Epithelial cell of esophagus (primary cell): Measurements from ENCODE around the gene GSG1L2.

Experiments
- DNase-seq: peaks from one replicate; pipeline ENCODE4 v3.0.0; 2010; ENCODE audit warnings: low read depth
- H3K4me3 ChIP-seq: 2 replicates; pipeline ENCODE4 v1.5.1; 2011; ENCODE audit warnings: mild to moderate bottlenecking, low read length, control low read depth
- TF ChIP-seq, protein P1 (sequence below): IDR thresholded peaks from 2 replicates; pipeline ENCODE4 v1.5.1; 2011; ENCODE audit warnings: low read depth, mild to moderate bottlenecking, low read length, control low read depth, inconsistent platforms; ENCODE audit not compliant: insufficient read depth; ENCODE audit errors: missing control alignments

GSG1L2 gene

DNA sequence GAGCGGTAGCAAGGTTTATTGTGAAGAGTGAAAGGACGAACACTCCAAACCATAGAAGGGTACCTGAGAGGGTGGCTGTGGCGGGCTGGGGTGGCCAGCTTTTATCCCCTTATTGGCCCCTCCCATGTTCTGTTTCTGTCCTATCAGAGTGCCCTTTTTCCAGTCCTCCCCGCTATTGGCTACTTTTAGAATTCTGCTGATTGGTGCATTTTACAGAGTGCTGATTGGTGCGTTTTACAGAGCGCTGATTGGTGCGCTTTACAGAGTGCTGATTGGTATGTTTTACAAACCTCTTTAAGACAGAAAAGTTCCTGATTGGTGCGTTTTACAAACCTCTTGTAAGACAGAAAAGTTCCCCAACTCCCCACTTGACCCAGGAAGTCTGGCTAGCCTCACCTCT is 12.5 kb downstream of the GSG1L2 start:
- H3K4me3 ChIP-seq = no peak overlapping the region
- DNase-seq = no peak
- TF ChIP-seq, protein P1, sequence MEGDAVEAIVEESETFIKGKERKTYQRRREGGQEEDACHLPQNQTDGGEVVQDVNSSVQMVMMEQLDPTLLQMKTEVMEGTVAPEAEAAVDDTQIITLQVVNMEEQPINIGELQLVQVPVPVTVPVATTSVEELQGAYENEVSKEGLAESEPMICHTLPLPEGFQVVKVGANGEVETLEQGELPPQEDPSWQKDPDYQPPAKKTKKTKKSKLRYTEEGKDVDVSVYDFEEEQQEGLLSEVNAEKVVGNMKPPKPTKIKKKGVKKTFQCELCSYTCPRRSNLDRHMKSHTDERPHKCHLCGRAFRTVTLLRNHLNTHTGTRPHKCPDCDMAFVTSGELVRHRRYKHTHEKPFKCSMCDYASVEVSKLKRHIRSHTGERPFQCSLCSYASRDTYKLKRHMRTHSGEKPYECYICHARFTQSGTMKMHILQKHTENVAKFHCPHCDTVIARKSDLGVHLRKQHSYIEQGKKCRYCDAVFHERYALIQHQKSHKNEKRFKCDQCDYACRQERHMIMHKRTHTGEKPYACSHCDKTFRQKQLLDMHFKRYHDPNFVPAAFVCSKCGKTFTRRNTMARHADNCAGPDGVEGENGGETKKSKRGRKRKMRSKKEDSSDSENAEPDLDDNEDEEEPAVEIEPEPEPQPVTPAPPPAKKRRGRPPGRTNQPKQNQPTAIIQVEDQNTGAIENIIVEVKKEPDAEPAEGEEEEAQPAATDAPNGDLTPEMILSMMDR = no peak

DNA sequence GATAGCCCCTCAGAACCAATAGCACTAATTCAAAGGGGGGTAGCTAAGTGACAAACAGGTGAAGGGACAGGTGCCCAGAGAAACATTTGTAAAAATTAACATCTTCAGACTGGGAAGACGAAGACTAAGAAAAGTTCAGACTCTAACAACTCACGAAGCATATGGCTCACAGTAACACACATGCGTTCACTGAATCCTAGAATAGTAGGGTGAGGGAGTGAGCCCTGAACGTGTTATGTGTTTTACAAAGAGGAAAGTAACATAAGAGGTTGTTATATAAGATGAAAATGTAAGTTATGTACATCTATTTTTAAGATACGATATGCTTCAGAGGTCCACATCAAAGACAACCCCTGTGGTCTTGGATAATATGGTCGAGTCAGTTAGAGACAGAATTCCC is 15.2 kb downstream of the GSG1L2 start:
- TF ChIP-seq, protein P1 = no peak
- no peak overlapping the region for H3K4me3 ChIP-seq
- DNase-seq = no peak

DNA sequence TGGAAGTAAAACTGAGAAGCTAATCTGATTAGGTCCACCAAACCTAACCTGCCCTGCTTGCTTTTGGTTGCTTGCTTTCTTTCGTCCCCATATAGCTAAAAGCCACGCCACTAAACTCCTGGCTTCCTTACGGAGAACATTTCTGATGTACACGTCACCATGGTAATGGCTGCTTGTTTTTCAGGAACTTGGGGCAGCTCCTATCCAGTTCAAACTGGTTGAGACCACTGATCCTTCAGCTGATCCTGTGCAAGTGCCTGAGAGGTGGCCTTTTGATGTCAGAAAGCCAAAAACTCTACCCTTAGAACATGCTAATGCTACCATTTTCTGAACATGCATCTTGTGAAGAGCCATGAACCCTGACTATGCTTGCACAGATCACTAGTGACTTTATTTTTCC is 16.1 kb downstream of the GSG1L2 start:
- H3K4me3 ChIP-seq = no peak overlapping the region
- TF ChIP-seq, protein P1 = no peak
- no peak for DNase-seq

DNA sequence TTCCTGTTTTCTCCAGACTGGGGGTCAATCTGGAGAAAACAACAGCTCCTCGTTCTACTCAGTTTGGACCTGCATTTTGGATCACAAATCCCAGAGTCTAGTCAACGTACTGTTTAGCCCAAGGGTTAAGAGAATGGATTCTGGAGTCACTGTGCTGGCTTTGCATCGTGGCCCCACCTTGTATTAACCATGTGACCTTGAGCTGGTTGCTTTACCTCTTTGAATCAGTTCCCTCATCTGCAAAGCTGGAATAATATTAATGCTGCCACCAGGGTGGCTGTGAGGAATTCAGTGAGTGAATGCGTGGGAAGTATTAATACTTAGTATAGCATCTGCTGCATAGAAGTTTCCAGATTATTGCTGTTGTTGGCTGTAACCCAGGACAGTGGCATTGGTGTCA is 19.2 kb downstream of the GSG1L2 start:
- no peak for DNase-seq
- TF ChIP-seq, protein P1 = no peak
- no peak overlapping the region for H3K4me3 ChIP-seq

DNA sequence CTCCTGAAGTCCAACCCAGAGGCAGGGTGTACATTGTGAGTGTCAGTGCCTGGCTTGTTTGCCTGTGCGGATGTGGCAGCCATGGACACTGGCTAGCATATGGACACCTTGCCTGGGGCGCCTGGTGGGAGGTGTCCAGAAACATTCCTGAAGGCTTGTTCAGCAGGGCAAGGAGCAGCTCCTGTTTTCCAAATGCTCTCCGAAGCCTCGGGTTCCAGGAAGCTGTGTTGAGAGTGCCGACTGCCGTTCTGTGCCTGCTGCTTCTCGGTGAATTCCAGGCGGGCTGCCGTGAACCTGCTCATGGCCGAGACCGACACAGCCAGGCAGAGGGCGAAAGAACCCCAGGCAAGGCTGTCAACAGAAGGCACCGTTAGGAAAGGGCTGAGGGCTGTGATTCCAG is 19.6 kb downstream of the GSG1L2 start:
- DNase-seq = peak; percentile 35
- no peak overlapping the region for H3K4me3 ChIP-seq
- TF ChIP-seq, protein P1 = no peak

DNA sequence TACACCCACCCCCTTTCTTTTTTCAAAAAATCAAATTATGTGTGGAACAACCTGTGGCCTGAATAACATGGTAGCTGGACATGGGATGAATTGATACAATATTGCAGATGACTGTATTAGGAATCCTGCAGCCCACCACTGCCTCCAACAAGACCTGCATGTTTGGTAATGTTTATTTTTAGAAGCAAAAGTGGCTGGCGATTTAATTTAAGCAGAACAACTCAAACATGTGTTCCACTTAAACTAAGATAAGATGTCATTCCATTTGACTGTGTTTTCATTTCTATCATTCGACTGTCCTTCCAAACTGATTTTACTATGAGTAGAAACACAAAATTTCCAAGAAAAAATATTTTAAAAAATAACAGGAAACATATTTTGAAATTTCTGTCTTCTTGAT is 20.4 kb downstream of the GSG1L2 start:
- TF ChIP-seq, protein P1 = no peak
- no peak overlapping the region for H3K4me3 ChIP-seq
- no peak for DNase-seq

DNA sequence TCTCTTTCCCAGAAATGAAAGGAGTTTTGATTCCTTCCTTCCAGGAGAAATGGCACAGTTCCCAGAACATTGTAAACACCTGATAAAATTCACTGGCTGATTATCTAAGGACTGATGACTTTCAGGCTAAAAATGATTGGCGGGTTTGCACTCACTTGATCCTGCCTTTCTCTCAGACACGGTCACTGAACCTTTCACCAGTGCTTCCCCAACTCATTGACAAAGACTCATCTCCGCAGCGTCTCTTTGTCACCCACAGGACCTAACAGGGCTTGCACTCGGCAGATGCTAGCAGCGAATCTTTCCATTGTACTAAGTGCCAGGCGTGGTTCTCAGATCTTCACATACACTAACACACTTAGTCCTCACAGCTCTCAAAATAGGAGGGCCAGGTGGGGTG is 23.2 kb downstream of the GSG1L2 start:
- TF ChIP-seq, protein P1 = no peak
- DNase-seq = no peak
- H3K4me3 ChIP-seq = no peak overlapping the region
